Measurements from ENCODE around the gene KRT17. TPM values are rescaled to one million over a fixed set of nuclear protein-coding genes. Genes with fewer than 3 reads are reported as not detected.
"Not testable (repeated sequence)": the region's sequence is repeated elsewhere in the genome, so short reads cannot be mapped to it uniquely, and the experiment has no call there.

Gene KRT17
- total RNA-seq, 2 experiments from 2014 or later: not detected

DNA sequence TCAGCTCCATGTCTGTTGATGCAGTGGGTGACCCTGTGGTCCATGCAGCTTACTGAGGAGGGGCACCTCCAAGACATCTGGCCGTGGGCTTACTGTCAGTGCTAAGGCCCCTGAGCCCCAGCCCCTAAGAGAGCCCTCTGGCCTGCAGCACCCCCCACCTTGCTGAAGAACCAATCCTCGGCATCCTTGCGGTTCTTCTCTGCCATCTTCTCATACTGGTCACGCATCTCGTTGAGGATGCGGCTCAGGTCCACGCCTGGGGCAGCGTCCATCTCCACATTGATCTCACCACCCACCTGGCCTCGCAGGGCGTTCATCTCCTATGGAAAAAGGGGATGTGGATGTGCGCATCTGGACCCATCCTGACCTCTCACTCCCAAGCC lies 2.9 kb downstream of the KRT17 start:
- CTCF ChIA-PET: interaction anchor here (1.2 kb wide), 1 partner anchor 72 kb away, joined by 4 read pairs; no protein-coding TSS in a partner anchor
- intact Hi-C loops (cut with micrococcal nuclease); H3K27ac Mint-ChIP-seq; H3K4me3 Mint-ChIP-seq; H3K36me3 Mint-ChIP-seq (ENCODE audit: low read depth); DNase-seq; H3K4me1 Mint-ChIP-seq (ENCODE audit: low read depth); H3K27me3 Mint-ChIP-seq (ENCODE audit: low read depth); H3K9me3 Mint-ChIP-seq: not testable (repeated sequence)

DNA sequence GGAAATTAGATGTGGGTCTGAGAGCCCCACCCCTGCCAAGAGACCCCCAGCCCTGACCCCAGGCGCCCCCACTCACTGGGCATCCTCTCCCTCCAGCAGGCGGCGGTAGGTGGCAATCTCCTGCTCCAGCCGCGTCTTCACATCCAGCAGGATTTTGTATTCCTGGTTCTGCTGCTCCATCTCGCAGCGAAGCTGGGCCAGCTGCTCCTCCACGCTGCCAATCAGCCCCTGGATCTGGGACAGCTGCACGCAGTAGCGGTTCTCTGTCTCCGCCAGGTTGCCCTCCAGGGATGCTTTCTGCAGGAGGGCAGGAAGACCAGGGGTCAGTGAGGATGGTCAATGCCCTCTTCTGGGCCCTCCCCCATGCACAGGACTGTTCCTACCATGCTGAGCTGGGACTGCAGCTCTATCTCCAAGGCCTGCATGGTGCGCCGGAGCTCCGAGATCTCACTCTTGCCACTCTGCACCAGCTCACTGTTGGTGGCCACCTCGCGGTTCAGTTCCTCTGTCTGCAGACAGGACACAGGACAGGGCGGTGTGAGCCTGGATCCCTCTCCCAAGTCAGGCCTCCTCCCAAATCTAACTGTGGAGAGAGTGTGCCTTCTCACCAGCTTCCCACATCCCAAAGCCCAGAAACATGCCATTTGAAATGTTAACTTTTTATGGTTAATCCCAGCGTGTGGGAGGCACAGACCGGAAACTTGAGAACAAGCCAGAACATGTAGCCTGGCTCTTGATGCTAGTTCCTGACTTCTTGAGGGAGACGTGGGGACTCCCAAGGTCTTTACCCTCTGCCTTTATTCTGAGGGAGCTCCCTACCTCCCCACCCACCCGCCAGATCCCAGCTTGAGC lies 3.6 kb downstream of the KRT17 start:
- no peak overlapping the region for H3K27ac Mint-ChIP-seq
- no peak for DNase-seq
- CTCF ChIA-PET: no interaction called here
- H3K4me3 Mint-ChIP-seq: no peak overlapping the region
- H3K36me3 Mint-ChIP-seq (ENCODE audit: low read depth): no peaks in the 10 kb centered on the region
- no peaks in the 10 kb centered on the region for H3K4me1 Mint-ChIP-seq (ENCODE audit: low read depth)
- H3K27me3 Mint-ChIP-seq (ENCODE audit: low read depth): no peaks in the 10 kb centered on the region
- no peaks in the 10 kb centered on the region for H3K9me3 Mint-ChIP-seq
- intact Hi-C loops (cut with micrococcal nuclease): no loop called here

DNA sequence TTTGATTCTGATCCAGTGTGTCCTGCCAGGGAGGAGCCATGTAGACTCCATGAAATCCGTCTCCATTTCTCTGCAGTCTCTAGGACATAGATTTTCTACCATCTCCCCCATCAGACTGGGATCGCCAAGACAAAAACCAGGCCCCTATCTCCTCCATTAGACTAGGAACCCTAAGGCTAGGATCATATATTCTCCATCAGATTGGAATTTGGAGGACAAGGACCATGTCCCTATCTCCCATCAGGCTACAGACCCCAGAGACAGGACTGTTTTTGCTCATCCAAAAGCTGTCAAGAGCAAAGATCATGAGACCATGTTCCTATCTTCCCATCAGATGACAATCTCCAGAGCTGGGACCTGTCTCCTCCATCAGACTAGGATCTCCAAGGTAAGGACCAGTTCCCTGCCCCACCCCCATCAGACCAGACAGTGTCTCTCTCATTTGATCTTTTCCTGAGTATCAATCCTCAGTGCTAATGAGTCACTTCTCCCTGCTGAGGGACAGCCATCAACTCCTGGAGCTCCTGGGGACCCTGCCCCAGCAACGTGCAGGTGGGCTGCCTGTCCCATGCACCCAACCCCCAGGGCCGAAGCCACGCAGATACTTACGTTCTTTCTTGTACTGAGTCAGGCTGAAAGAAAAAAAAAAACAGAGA lies 4.3 kb downstream of the KRT17 start:
- DNase-seq; H3K36me3 Mint-ChIP-seq (ENCODE audit: low read depth); H3K4me1 Mint-ChIP-seq (ENCODE audit: low read depth); intact Hi-C loops (cut with micrococcal nuclease); H3K27me3 Mint-ChIP-seq (ENCODE audit: low read depth); H3K4me3 Mint-ChIP-seq; H3K27ac Mint-ChIP-seq; H3K9me3 Mint-ChIP-seq: not testable (repeated sequence)
- CTCF ChIA-PET: interaction anchor here (0.7 kb wide), 1 partner anchor 70 kb away, joined by 3 read pairs; no protein-coding TSS in a partner anchor

DNA sequence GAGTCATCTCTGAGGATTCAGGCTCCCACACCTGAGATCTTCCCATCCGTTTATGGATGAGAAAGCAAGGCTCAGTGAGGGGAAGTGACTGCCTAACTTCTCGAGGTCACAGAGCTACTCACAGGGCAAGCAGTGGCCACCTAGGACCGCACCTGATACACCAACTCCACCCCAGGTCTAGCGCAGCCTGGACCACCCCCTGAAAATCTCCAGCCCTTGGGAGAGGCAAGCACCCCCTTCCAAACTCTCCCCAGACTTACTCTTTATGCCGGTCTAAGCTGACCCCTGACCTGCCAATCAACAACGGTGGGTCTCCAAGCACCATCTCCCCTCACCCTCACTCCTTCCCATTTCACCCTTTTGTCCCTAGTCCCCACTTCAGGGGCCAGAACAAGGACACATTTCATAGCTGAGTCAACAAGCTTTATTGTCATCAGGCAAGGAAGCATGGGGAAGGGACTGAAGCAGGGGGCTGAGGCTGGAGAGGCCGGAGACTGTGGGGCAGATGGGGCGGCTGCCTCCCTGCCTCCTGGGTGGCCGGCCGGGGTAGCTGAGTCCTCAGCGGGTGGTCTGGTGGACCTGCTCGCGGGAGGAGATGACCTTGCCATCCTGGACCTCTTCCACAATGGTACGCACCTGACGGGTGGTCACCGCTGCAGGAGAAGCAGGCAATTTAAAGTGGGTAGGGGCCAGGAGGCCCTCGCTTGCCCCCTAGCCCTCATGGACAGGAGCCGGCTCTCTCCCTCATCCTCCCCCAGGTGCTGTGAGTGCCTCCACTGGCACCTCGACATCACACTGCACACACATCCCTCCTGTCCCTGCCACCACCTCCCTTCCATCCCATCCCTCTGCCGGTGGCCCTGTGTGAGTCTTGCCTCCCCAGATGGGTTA lies 5.1 kb downstream of the KRT17 start:
- CTCF ChIA-PET: interaction anchor here (0.7 to 1.0 kb wide), 2 partner anchors 29 to 70 kb away, joined by 3 read pairs; no protein-coding TSS in a partner anchor
- Mint-ChIP-seq H3K27me3 (ENCODE audit: low read depth) (no peaks in the 10 kb centered on the region), H3K9me3 (no peaks in the 10 kb centered on the region), H3K27ac (no peak overlapping the region), H3K4me1 (ENCODE audit: low read depth) (no peaks in the 10 kb centered on the region), H3K4me3 (no peak overlapping the region), H3K36me3 (ENCODE audit: low read depth) (no peaks in the 10 kb centered on the region)
- no peak for DNase-seq
- intact Hi-C loops (cut with micrococcal nuclease): no loop called here

DNA sequence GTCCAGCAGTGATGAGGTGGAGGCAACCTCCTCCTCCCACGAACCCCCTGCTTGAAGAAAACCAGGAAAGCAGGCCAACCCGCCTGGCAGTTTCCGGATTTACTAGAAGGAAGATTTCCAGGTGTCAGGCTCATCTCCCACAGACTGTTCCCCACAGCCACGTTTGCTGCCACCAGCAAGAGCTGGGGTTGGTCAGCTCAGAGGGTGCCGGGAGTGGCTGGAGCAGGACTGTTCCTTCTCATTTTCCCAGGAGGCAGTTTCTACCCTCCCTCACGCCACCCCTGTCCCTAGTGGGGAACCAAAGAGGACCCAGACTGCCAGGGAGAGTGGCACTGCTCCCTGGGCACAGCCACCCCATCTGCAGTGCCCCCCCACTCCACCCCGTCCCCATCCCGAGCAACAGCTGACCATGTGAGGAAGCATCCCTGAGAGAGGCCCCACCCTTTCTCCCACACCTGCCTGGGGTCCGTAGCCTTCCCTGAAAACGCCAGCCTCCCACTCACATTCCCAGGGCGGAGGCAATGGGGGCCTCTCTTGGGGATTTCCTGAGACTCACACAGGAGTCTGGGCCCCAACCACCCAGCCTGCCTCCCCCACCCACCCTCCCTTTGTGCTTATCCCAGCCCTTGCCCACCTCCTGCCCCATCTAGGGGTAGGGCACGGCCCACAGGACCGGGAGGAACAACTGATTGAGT lies 5.9 kb downstream of the KRT17 start:
- Mint-ChIP-seq H3K27me3 (ENCODE audit: low read depth) (no peaks in the 10 kb centered on the region), H3K4me1 (ENCODE audit: low read depth) (no peaks in the 10 kb centered on the region), H3K27ac (no peak overlapping the region), H3K4me3 (no peak overlapping the region), H3K36me3 (ENCODE audit: low read depth) (no peaks in the 10 kb centered on the region), H3K9me3 (no peaks in the 10 kb centered on the region)
- DNase-seq: no peak
- intact Hi-C loops (cut with micrococcal nuclease): no loop called here
- CTCF ChIA-PET: interaction anchor here (1.0 kb wide), 1 partner anchor 29 kb away, joined by 3 read pairs; no protein-coding TSS in a partner anchor

DNA sequence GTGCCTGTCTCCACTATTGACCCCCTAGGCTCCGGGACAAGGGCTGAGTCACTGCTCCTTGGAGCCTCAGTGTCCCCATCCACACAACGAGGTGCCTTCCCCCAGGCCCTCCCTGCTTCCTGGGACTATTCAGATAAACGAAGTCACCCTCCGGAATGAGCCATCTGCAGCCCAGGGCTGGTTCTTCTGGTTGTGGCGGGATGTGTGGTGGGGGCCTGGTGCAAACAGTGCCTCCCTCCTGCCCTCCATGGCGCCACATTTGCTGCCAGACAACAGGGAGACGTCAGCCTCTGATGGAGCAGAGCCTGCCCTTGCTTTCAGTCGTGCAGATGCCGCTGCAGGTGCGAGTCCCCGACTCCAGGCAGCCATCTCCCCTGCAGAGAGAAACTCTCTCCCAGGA lies 6.7 kb downstream of the KRT17 start:
- Mint-ChIP-seq H3K4me3 (no peak overlapping the region), H3K9me3 (no peaks in the 10 kb centered on the region), H3K27me3 (ENCODE audit: low read depth) (no peaks in the 10 kb centered on the region), H3K4me1 (ENCODE audit: low read depth) (no peaks in the 10 kb centered on the region), H3K27ac (no peak overlapping the region), H3K36me3 (ENCODE audit: low read depth) (no peaks in the 10 kb centered on the region)
- CTCF ChIA-PET: no interaction called here
- DNase-seq: no peak
- intact Hi-C loops (cut with micrococcal nuclease): no loop called here

DNA sequence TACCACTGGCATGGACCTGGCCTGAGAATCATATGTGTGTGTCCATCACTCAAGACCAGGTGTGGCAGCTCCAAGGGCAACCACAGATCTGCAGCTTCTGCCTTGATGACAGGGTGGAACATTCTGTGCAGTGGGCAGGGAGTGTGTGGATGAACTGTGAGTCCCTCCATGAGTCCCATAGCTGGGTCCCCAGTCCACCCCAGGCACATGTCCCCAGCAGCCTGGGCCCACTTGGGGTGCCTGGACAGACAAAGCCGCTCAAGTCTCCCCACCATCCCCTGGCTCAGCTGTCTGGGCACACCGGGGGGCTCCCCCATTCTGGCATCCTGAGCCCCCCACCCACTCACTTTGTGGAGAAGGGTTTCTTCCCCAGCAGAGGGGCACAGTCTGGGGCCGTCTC lies 7.2 kb downstream of the KRT17 start:
- Mint-ChIP-seq H3K4me3 (no peak overlapping the region), H3K27me3 (ENCODE audit: low read depth) (no peaks in the 10 kb centered on the region), H3K9me3 (no peaks in the 10 kb centered on the region), H3K36me3 (ENCODE audit: low read depth) (no peaks in the 10 kb centered on the region), H3K4me1 (ENCODE audit: low read depth) (no peaks in the 10 kb centered on the region), H3K27ac (no peak overlapping the region)
- no peak for DNase-seq
- intact Hi-C loops (cut with micrococcal nuclease): no loop called here
- CTCF ChIA-PET: no interaction called here

DNA sequence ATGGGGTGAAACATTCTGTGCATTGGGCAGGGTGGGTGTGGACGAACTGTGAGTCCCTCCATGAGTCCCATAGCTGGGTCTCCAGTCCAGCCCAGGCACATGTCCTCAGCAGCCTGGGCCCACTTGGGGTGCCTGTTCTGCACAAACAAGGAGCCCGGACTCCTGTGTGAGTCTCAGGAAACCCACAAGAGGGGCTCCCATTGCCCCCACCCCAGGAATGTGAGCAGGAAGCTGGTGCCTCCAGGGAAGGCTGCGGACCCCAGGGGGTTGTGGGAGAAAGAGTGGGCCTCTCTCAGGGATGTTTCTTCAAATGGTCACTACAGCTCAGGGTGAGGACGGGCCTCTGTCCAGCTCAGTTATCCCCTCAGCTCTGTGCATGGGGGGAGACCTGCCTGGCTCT lies 7.9 kb downstream of the KRT17 start:
- H3K36me3 Mint-ChIP-seq (ENCODE audit: low read depth); CTCF ChIA-PET; H3K27ac Mint-ChIP-seq; H3K9me3 Mint-ChIP-seq; DNase-seq; intact Hi-C loops (cut with micrococcal nuclease); H3K4me3 Mint-ChIP-seq; H3K27me3 Mint-ChIP-seq (ENCODE audit: low read depth); H3K4me1 Mint-ChIP-seq (ENCODE audit: low read depth): not testable (repeated sequence)

DNA sequence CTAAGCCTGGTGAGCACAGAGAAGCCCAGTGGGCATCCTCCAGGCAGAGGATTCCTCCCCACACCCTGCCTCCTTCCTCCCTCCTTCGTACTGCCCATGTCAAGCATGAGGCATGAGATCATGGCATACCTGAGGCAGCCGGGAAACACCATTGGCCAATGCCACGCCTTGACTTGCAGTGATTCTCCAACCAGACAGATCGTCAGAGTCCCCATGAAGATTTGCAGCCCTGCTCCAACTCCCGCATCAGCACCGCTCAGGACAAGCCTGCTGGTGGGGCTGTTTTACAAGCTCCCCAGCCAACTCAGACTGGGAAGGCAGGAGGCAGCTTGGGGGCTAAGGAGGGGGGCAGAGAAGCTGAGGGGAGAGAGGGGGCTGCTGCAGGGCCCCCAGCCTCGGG lies 8.9 kb downstream of the KRT17 start:
- H3K9me3 Mint-ChIP-seq: no peaks in the 10 kb centered on the region
- no peak overlapping the region for H3K4me3 Mint-ChIP-seq
- no peaks in the 10 kb centered on the region for H3K4me1 Mint-ChIP-seq (ENCODE audit: low read depth)
- no peaks in the 10 kb centered on the region for H3K36me3 Mint-ChIP-seq (ENCODE audit: low read depth)
- intact Hi-C loops (cut with micrococcal nuclease): no loop called here
- H3K27ac Mint-ChIP-seq: no peak overlapping the region
- DNase-seq: no peak
- H3K27me3 Mint-ChIP-seq (ENCODE audit: low read depth): peaks cover 1% of the 10 kb centered on the region
- CTCF ChIA-PET: no interaction called here

DNA sequence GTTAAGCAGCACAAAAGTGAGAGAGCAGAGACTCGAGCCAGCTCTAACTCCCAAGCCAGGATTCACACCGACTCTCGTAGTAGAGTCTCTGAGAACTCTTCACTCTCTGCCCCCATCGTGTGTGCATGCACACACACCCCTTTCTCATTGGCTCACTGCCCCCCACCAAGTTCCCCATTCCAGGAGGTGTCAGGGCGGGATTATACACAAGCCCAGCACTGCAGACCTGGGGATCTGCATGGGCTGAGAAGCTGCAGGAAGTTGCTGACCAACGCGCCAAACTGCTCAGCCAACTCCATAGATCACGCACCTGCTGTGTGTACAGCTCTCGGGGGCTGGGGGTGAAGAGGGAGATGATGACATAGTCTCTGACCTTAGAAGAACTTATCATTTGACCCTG lies 9.6 kb downstream of the KRT17 start:
- H3K27ac Mint-ChIP-seq; CTCF ChIA-PET; H3K27me3 Mint-ChIP-seq (ENCODE audit: low read depth); H3K4me3 Mint-ChIP-seq; intact Hi-C loops (cut with micrococcal nuclease); H3K4me1 Mint-ChIP-seq (ENCODE audit: low read depth); DNase-seq; H3K9me3 Mint-ChIP-seq; H3K36me3 Mint-ChIP-seq (ENCODE audit: low read depth): not testable (repeated sequence)

DNA sequence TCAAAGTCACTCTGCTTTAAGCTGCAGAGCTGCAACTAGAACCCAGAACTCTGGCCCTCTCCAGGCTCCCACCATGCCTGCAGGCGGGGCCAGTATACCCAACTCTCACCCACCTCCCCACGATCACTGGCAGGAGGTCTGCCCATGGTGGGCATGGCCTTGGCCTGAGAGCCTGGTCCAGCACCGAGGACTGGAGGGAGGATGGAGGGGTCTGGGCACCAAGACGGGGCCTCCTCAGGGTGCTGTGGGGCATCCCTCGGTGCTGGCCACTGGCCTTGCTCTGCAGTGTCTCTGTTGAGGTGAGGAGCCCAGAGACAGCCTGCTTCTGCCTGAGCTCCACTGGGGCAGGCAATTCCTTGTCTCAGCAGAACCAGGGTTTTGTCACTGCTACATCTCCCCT lies 10.3 kb downstream of the KRT17 start:
- DNase-seq: no peak

More for the DNA sequence above, 10.3 kb downstream of the KRT17 start:
- Mint-ChIP-seq H3K27me3 (ENCODE audit: low read depth) (peaks cover 4% of the 10 kb centered on the region), H3K27ac (no peak overlapping the region), H3K4me3 (no peak overlapping the region), H3K36me3 (ENCODE audit: low read depth) (no peaks in the 10 kb centered on the region), H3K9me3 (no peaks in the 10 kb centered on the region), H3K4me1 (ENCODE audit: low read depth) (no peaks in the 10 kb centered on the region)
- intact Hi-C loops (cut with micrococcal nuclease): no loop called here
- CTCF ChIA-PET: no interaction called here

Data from activated naive CD4-positive, alpha-beta T cell treated with anti-CD3 and anti-CD28 coated beads for 36 hours (primary cell).